Stimulated activated naive CD4-positive, alpha-beta T cell treated with Interleukin-2 at 50 U/mL for 16 hours (primary cell): ENCODE data around the gene PIGH.
"Not testable (repeated sequence)": the region's sequence is repeated elsewhere in the genome, so short reads cannot be mapped to it uniquely, and the experiment has no call there.

Source experiments
- DNase-seq: peaks from one replicate; lab custom pipeline; 2025; lab: John Stamatoyannopoulos, UW

Gene PIGH, protein sequence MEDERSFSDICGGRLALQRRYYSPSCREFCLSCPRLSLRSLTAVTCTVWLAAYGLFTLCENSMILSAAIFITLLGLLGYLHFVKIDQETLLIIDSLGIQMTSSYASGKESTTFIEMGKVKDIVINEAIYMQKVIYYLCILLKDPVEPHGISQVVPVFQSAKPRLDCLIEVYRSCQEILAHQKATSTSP

DNA sequence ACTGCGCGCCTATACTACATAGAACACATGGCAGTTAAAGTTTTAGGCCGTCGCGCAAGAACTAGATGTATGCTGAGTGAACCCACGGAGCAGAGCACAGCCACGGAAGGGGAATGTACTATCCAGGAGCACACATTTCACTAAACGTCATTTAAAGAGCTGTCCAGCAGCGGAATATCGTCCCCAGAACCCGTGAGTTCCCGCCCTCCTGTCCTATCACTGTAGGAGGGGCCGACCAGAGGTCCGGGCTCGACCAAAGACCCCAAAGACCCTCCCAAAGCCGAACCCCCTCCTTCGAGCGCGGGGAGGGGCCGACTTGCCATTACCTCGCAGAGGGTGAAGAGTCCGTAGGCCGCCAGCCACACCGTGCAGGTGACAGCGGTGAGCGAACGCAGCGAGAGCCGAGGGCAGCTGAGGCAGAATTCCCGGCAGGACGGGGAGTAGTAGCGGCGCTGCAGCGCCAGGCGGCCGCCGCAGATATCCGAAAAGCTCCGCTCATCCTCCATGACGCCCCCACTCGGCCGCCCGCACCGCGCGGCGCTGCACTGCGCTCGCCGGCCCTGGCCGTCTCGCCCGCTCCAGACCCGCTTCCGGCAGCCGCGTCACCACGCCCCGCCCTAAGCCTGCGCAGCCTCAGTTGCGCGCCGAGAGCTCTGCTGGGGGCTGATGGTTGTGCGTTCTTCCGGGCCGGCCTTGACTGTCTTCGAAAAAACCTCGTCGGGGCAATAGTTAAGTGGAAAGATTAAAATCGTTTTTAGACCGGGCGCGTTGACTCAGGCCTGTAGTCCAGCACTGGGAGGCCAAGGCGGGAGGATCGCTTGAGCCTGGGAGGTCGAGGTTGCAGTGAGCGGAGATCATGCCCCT is at the start of gene PIGH:
Gene PIGH, minus strand, starts transcription at position 571 of the 864 bp plus-strand sequence. Its CDS starts 65 bp downstream, at position 506.
- DNase-seq, result peak; percentile 90

- DNase-seq, result no peak
Measured at GRCh38 chr14:67646131-67646530, 46.1 kb upstream of the PIGH start.

DNA sequence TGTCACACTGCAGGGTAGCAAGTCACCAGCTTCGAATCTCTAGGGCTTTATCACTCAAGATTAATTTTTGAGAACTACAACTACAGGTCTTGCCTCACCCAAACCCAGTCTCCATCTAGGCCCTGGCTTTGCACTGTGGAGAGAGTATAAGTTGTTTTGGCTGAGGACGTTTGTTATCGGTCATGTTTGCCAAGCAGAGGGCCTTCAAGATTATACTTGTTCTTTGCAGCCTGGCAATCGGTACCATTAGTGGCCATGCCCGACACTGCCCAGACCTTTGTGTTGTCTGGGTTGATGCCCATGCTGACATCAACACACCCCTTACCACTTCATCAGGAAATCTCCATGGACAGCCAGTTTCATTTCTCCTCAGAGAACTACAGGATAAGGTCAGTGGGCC is 45.3 kb upstream of the PIGH start:
- no peak for DNase-seq

- no peak for DNase-seq
Measured at GRCh38 chr14:67644428-67644827, 44.4 kb upstream of the PIGH start.

DNA sequence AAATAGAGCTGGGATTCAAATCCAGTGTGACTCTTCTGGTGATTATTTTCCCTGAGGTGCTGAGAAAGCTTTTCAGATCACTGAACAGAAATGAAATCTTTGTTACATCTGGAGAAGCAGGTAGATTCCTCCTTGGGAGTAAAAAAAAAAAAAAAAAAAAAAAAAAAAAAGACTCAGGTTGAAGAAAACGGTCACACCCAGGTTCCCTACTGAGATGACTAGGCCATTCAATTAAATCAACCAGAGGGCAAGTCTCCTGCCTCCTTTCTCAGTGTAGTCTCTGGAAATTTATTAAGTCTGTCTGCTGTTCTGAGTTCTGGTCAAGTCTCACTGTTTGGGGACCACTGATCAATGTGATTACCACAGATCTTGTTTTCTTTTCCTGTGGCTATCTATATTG is 43.6 kb upstream of the PIGH start:
- DNase-seq, result no peak

DNA sequence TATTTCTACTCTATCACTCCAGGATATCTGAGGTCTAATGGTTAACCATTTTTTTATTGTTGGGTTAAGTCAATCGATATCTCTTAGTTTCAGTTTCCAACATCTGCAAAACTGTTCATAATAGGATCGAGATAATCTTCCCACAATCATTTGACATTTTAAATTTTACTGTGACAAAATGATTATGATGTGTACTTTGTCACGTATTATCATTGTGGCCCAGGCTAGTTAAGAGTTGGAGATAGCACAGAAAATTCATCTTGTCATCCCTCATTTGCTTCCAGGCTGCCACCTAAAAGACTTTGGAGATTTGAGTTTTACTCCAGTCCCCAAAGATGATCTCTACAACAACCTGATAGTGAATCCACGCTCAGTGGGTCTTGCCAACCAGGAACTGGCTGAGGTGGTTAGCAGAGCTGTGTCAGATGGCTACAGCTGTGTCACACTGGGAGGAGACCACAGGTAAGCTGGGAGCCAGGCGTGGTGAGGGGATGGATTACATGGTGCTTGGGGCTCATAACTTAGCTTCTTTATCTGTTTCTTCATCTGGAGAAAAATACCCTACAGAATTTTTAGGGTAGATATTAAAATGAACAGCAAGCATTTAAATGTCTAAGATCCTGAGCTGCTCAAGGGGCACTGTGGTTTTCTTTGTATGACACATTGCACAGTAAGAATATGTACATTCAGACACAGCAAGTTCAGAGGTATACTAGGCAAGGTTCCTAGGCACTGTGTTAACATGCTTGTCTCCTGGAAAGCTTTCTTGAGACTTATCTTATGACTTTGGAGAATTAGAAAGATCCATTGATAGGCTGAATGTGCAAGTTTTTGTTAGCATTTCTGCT is 42.1 kb upstream of the PIGH start:
- DNase-seq, result no peak

DNA sequence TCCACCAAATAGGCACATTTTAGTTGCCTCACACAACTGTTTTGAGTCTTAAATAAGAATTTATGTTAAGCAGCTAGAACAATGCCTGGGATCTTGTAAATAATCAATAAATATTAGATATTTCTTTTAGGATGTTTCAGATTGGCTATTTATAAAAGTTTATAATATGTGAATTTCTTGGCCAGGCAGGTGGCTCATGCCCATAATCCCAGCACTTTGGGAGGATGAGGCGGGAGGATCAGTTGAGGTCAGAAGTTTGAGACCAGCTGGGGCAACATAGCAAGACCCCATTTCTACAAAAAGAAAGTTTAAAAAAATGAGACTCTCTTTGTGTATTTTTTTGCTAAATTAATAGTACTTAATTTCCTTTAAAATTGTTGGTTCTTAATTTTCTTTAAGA is 41.4 kb upstream of the PIGH start:
- no peak for DNase-seq

- no peak for DNase-seq
Measured at GRCh38 chr14:67638642-67639041, 38.6 kb upstream of the PIGH start.

GRCh38 chr14:67636361-67636919 is 36.4 kb upstream of the PIGH start:
- no peak for DNase-seq

- DNase-seq, result no peak
Measured at GRCh38 chr14:67633451-67634147, 33.5 kb upstream of the PIGH start.

GRCh38 chr14:67630938-67631337 is 30.9 kb upstream of the PIGH start:
- no peak for DNase-seq

- DNase-seq, result no peak
Measured at GRCh38 chr14:67630186-67630585, 30.1 kb upstream of the PIGH start.

DNA sequence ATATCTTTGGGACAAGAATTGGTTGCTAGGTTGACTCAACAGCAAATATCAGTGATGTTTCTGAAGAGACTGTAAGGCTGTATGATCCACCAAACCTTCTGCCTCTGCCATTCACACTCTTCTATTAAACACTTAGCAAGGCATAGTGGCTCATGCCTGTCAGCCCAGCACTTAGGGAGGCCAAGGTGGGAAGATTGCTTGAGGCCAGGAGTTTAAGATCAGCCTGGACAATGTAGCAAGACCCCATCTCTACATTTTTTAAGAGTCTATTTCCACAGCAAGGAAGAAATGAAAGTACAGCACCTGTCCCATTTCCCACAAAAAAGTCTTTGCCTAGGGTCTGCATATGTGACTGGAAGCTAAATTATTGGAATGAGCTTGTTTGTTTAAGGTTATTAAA is 27.5 kb upstream of the PIGH start:
- DNase-seq, result no peak

DNA sequence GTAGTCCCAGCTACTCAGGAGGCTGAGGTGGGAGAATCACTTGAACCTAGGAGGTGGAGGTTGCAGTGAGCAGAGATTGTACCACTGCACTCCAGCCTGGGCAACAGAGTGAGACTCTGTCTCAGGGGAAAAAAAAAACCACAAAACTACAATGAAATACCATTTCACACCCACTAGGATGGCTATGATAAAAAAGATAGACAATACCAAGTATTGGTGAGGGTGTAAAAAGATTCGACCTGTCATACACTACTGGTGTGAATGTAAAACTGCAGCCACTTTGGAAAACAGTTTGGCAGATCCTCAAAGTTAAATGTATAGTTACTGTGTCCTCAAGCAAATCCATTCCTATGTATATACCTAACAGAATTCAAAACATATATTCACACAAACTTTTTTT is 26.1 kb upstream of the PIGH start:
- DNase-seq, result not testable (repeated sequence)

GRCh38 chr14:67623114-67623513 is 23.0 kb upstream of the PIGH start:
- no peak for DNase-seq

DNA sequence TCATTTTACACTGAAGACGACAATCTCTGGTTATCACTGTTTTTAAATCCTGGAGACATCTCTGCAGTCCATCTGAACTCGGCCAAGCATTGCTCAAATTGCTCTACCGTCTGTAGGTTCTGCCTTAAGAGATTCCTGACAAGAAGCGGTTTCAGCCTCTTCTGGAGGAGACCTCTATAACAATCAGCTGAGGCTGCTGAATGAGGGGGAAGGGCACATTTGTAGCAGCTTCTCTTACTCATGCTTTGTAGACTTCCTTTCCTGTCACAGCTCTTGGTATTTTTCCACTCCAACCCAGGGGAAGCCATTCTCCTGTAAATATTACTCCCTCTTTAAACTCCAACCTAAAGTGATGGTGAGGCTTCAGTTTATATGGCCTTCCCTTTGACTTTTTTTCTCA is 22.6 kb upstream of the PIGH start:
- no peak for DNase-seq

GRCh38 chr14:67620217-67620785 is 20.2 kb upstream of the PIGH start:
- no peak for DNase-seq

DNA sequence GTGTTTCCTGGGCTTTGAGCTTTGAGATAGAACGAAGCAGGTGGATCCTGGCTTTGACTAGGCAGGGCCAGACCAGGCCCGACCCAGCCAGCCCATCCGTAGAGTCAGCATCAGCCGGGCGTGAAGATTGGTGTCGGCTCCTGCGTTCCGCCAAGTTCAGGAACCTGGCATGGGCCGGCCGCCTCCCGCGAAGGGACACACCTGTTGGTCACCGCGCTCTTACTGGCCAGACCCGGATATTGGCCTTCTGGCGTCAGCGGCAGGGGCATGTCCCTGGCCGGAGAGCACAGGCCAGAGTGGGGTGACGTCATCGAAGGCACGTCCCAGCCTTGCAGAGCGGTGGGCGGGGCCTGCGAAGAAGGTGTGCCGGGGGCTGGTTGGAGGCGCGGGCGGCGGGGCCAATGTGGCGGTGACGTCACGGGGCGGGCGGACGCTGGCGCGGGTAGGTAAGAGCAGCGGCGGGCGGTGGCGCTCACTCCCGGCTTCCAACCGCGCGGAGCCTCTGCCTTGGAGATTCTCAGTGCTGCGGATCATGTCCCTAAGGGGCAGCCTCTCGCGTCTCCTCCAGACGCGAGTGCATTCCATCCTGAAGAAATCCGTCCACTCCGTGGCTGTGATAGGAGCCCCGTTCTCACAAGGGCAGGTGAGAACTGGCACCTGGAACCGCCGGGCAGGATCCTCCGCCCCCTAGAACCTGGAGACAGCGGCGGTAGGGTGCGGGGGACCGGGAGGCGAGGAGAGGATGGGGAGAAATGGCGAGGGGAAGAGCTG is 19.6 kb upstream of the PIGH start, which contains the start of gene ARG2:
Gene ARG2, plus strand, starts transcription at position 475 of the 771 bp plus-strand sequence. Its CDS starts 58 bp downstream, at position 533.
- peak; percentile 95 for DNase-seq

DNA sequence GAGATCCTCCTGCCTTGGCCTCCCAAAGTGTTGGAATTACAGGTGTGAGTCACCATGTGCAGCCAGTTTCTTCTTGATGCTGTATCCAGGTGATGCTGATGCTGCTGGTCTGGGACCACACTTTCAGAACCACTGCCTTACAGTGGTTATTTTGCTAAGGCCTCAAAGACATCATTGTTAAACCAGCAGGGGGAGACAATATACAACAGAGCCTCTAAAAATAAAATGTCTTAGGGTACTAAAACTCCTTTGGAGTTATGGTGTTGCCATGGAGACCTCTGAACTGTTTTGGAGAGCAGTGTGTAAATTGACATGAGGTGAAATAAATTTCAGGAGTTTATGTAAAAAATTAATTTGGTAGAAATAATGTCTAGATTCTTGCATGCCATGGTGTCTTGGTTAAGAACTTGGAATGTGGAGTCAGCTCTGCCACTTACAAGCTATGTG is 18.6 kb upstream of the PIGH start:
- DNase-seq, result no peak

- no peak for DNase-seq
Measured at GRCh38 chr14:67610491-67610890, 10.4 kb upstream of the PIGH start.
